ENCODE data around the gene TBCK.

Gene TBCK

GRCh38 chr4:106021737-106022410 is 294.1 kb downstream of the TBCK start:
- H3K4me3 ChIP-seq (ENCODE audit: insufficient read depth, low read depth, low read length, poor library complexity, severe bottlenecking): no peak overlapping the region
- no peak for DNase-seq
- H3K4me1 ChIP-seq (ENCODE audit: control insufficient read depth, insufficient read depth, low read length, poor library complexity, severe bottlenecking): no peaks in the 10 kb centered on the region
- no peaks in the 10 kb centered on the region for H3K27me3 ChIP-seq (replicated peaks; ENCODE audit: control insufficient read depth, insufficient read depth, low read length, poor library complexity, severe bottlenecking)
- H3K27ac ChIP-seq (ENCODE audit: insufficient read depth, low read length, poor library complexity, severe bottlenecking): no peak overlapping the region
- no peaks in the 10 kb centered on the region for H3K36me3 ChIP-seq (ENCODE audit: control insufficient read depth, insufficient read depth, low read length)
- no peaks in the 10 kb centered on the region for H3K9me3 ChIP-seq (ENCODE audit: control insufficient read depth, low read length)

GRCh38 chr4:106019771-106020170 is 296.2 kb downstream of the TBCK start:
- H3K36me3 ChIP-seq (ENCODE audit: control insufficient read depth, insufficient read depth, low read length): no peaks in the 10 kb centered on the region
- no peak for DNase-seq

GRCh38 chr4:106017975-106018374 is 298.0 kb downstream of the TBCK start:
- Histone ChIP-seq H3K27ac (ENCODE audit: insufficient read depth, low read length, poor library complexity, severe bottlenecking) (no peak overlapping the region), H3K36me3 (ENCODE audit: control insufficient read depth, insufficient read depth, low read length) (no peaks in the 10 kb centered on the region), H3K27me3 (replicated peaks; ENCODE audit: control insufficient read depth, insufficient read depth, low read length, poor library complexity, severe bottlenecking) (no peaks in the 10 kb centered on the region), H3K4me1 (ENCODE audit: control insufficient read depth, insufficient read depth, low read length, poor library complexity, severe bottlenecking) (no peaks in the 10 kb centered on the region), H3K9me3 (ENCODE audit: control insufficient read depth, low read length) (no peaks in the 10 kb centered on the region), H3K4me3 (ENCODE audit: insufficient read depth, low read depth, low read length, poor library complexity, severe bottlenecking) (no peak overlapping the region)
- DNase-seq: no peak

More at GRCh38 chr4:106019771-106020170, 296.2 kb downstream of the TBCK start:
- no peak overlapping the region for H3K27ac ChIP-seq (ENCODE audit: insufficient read depth, low read length, poor library complexity, severe bottlenecking)
- H3K9me3 ChIP-seq (ENCODE audit: control insufficient read depth, low read length): no peaks in the 10 kb centered on the region
- no peaks in the 10 kb centered on the region for H3K4me1 ChIP-seq (ENCODE audit: control insufficient read depth, insufficient read depth, low read length, poor library complexity, severe bottlenecking)
- no peak overlapping the region for H3K4me3 ChIP-seq (ENCODE audit: insufficient read depth, low read depth, low read length, poor library complexity, severe bottlenecking)
- no peaks in the 10 kb centered on the region for H3K27me3 ChIP-seq (replicated peaks; ENCODE audit: control insufficient read depth, insufficient read depth, low read length, poor library complexity, severe bottlenecking)

GRCh38 chr4:106011387-106011786 is 304.6 kb downstream of the TBCK start:
- H3K36me3 ChIP-seq (ENCODE audit: control insufficient read depth, insufficient read depth, low read length): no peaks in the 10 kb centered on the region
- no peak overlapping the region for H3K27ac ChIP-seq (ENCODE audit: insufficient read depth, low read length, poor library complexity, severe bottlenecking)
- no peak overlapping the region for H3K4me3 ChIP-seq (ENCODE audit: insufficient read depth, low read depth, low read length, poor library complexity, severe bottlenecking)
- DNase-seq: no peak
- no peaks in the 10 kb centered on the region for H3K4me1 ChIP-seq (ENCODE audit: control insufficient read depth, insufficient read depth, low read length, poor library complexity, severe bottlenecking)
- no peaks in the 10 kb centered on the region for H3K27me3 ChIP-seq (replicated peaks; ENCODE audit: control insufficient read depth, insufficient read depth, low read length, poor library complexity, severe bottlenecking)
- H3K9me3 ChIP-seq (ENCODE audit: control insufficient read depth, low read length): no peaks in the 10 kb centered on the region

GRCh38 chr4:106010761-106011160 is 305.2 kb downstream of the TBCK start:
- H3K4me1 ChIP-seq (ENCODE audit: control insufficient read depth, insufficient read depth, low read length, poor library complexity, severe bottlenecking): no peaks in the 10 kb centered on the region
- H3K36me3 ChIP-seq (ENCODE audit: control insufficient read depth, insufficient read depth, low read length): no peaks in the 10 kb centered on the region
- H3K27ac ChIP-seq (ENCODE audit: insufficient read depth, low read length, poor library complexity, severe bottlenecking): no peak overlapping the region
- no peak for DNase-seq
- no peak overlapping the region for H3K4me3 ChIP-seq (ENCODE audit: insufficient read depth, low read depth, low read length, poor library complexity, severe bottlenecking)
- H3K9me3 ChIP-seq (ENCODE audit: control insufficient read depth, low read length): no peaks in the 10 kb centered on the region
- no peaks in the 10 kb centered on the region for H3K27me3 ChIP-seq (replicated peaks; ENCODE audit: control insufficient read depth, insufficient read depth, low read length, poor library complexity, severe bottlenecking)

- Histone ChIP-seq H3K27me3 (replicated peaks; ENCODE audit: control insufficient read depth, insufficient read depth, low read length, poor library complexity, severe bottlenecking) (no peaks in the 10 kb centered on the region), H3K36me3 (ENCODE audit: control insufficient read depth, insufficient read depth, low read length) (no peaks in the 10 kb centered on the region), H3K4me3 (ENCODE audit: insufficient read depth, low read depth, low read length, poor library complexity, severe bottlenecking) (no peak overlapping the region), H3K27ac (ENCODE audit: insufficient read depth, low read length, poor library complexity, severe bottlenecking) (no peak overlapping the region), H3K9me3 (ENCODE audit: control insufficient read depth, low read length) (no peaks in the 10 kb centered on the region), H3K4me1 (ENCODE audit: control insufficient read depth, insufficient read depth, low read length, poor library complexity, severe bottlenecking) (no peaks in the 10 kb centered on the region)
- no peak for DNase-seq
Observed at GRCh38 chr4:106002994-106003393, 313.0 kb downstream of the TBCK start.

GRCh38 chr4:105998171-105999063 is 317.6 kb downstream of the TBCK start:
- no peak overlapping the region for H3K27ac ChIP-seq (ENCODE audit: insufficient read depth, low read length, poor library complexity, severe bottlenecking)
- no peaks in the 10 kb centered on the region for H3K4me1 ChIP-seq (ENCODE audit: control insufficient read depth, insufficient read depth, low read length, poor library complexity, severe bottlenecking)
- no peaks in the 10 kb centered on the region for H3K36me3 ChIP-seq (ENCODE audit: control insufficient read depth, insufficient read depth, low read length)
- H3K9me3 ChIP-seq (ENCODE audit: control insufficient read depth, low read length): no peaks in the 10 kb centered on the region
- H3K4me3 ChIP-seq (ENCODE audit: insufficient read depth, low read depth, low read length, poor library complexity, severe bottlenecking): no peak overlapping the region
- no peak for DNase-seq
- H3K27me3 ChIP-seq (replicated peaks; ENCODE audit: control insufficient read depth, insufficient read depth, low read length, poor library complexity, severe bottlenecking): no peaks in the 10 kb centered on the region

- Histone ChIP-seq H3K27me3 (replicated peaks; ENCODE audit: control insufficient read depth, insufficient read depth, low read length, poor library complexity, severe bottlenecking) (no peaks in the 10 kb centered on the region), H3K36me3 (ENCODE audit: control insufficient read depth, insufficient read depth, low read length) (no peaks in the 10 kb centered on the region), H3K4me1 (ENCODE audit: control insufficient read depth, insufficient read depth, low read length, poor library complexity, severe bottlenecking) (no peaks in the 10 kb centered on the region), H3K4me3 (ENCODE audit: insufficient read depth, low read depth, low read length, poor library complexity, severe bottlenecking) (no peak overlapping the region), H3K27ac (ENCODE audit: insufficient read depth, low read length, poor library complexity, severe bottlenecking) (no peak overlapping the region), H3K9me3 (ENCODE audit: control insufficient read depth, low read length) (no peaks in the 10 kb centered on the region)
- DNase-seq: no peak
Observed at GRCh38 chr4:105996845-105997244, 319.2 kb downstream of the TBCK start.

- no peaks in the 10 kb centered on the region for H3K27me3 ChIP-seq (replicated peaks; ENCODE audit: control insufficient read depth, insufficient read depth, low read length, poor library complexity, severe bottlenecking)
- no peak for DNase-seq
- no peaks in the 10 kb centered on the region for H3K36me3 ChIP-seq (ENCODE audit: control insufficient read depth, insufficient read depth, low read length)
- H3K4me1 ChIP-seq (ENCODE audit: control insufficient read depth, insufficient read depth, low read length, poor library complexity, severe bottlenecking): no peaks in the 10 kb centered on the region
- no peak overlapping the region for H3K4me3 ChIP-seq (ENCODE audit: insufficient read depth, low read depth, low read length, poor library complexity, severe bottlenecking)
- H3K27ac ChIP-seq (ENCODE audit: insufficient read depth, low read length, poor library complexity, severe bottlenecking): no peak overlapping the region
- H3K9me3 ChIP-seq (ENCODE audit: control insufficient read depth, low read length): no peaks in the 10 kb centered on the region
Observed at GRCh38 chr4:105994841-105995501, 321.0 kb downstream of the TBCK start.

GRCh38 chr4:105994061-105994460 is 321.9 kb downstream of the TBCK start:
- no peaks in the 10 kb centered on the region for H3K4me1 ChIP-seq (ENCODE audit: control insufficient read depth, insufficient read depth, low read length, poor library complexity, severe bottlenecking)
- DNase-seq: no peak
- no peak overlapping the region for H3K4me3 ChIP-seq (ENCODE audit: insufficient read depth, low read depth, low read length, poor library complexity, severe bottlenecking)
- H3K27me3 ChIP-seq (replicated peaks; ENCODE audit: control insufficient read depth, insufficient read depth, low read length, poor library complexity, severe bottlenecking): no peaks in the 10 kb centered on the region
- no peak overlapping the region for H3K27ac ChIP-seq (ENCODE audit: insufficient read depth, low read length, poor library complexity, severe bottlenecking)
- H3K9me3 ChIP-seq (ENCODE audit: control insufficient read depth, low read length): no peaks in the 10 kb centered on the region
- no peaks in the 10 kb centered on the region for H3K36me3 ChIP-seq (ENCODE audit: control insufficient read depth, insufficient read depth, low read length)

Data from effector memory CD4-positive, alpha-beta T cell (primary cell).